Neural progenitor cell (in vitro differentiated cells): ENCODE data around the gene SPSB4.

Source experiments
- EZH2 ChIP-seq: fragments of 200-600 bp; sonication (generic); IDR thresholded peaks from 2 replicates; pipeline ENCODE4 v1.6.1; 2017; ENCODE audit warnings: antibody characterized with exemption, mild to moderate bottlenecking, moderate library complexity
- EZH2phosphoT487 ChIP-seq: fragments of 200-600 bp; sonication (generic); IDR thresholded peaks from 2 replicates; pipeline ENCODE4 v1.6.1; 2017; ENCODE audit warnings: antibody characterized with exemption
- TF ChIP-seq, protein P1 (sequence below): fragments of 200-600 bp; sonication (generic); IDR thresholded peaks from 2 replicates; pipeline ENCODE4 v1.5.1; 2017; ENCODE audit warnings: antibody characterized with exemption, mild to moderate bottlenecking

DNA sequence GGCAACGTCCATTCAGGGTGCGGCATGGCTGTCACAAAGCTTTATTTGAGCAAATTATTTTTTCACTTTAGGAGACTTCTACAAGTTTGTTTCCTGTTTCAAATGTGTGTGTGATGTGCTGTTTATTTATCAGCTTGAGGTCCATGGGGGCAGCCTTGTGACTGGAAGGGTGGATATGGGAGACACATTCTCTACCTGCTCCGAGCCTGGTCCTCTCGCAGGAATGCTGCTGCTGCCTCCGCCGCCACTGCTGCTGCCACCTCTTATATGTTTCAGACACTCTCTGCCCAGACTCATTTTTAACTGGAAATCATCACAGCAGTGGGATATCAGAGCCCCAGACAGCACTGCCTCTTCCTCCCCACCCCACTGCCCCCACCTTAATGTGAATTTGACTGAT, 97.0 kb downstream of the SPSB4 start:
- TF ChIP-seq, protein P1, sequence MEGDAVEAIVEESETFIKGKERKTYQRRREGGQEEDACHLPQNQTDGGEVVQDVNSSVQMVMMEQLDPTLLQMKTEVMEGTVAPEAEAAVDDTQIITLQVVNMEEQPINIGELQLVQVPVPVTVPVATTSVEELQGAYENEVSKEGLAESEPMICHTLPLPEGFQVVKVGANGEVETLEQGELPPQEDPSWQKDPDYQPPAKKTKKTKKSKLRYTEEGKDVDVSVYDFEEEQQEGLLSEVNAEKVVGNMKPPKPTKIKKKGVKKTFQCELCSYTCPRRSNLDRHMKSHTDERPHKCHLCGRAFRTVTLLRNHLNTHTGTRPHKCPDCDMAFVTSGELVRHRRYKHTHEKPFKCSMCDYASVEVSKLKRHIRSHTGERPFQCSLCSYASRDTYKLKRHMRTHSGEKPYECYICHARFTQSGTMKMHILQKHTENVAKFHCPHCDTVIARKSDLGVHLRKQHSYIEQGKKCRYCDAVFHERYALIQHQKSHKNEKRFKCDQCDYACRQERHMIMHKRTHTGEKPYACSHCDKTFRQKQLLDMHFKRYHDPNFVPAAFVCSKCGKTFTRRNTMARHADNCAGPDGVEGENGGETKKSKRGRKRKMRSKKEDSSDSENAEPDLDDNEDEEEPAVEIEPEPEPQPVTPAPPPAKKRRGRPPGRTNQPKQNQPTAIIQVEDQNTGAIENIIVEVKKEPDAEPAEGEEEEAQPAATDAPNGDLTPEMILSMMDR = no peak
- TF ChIP-seq EZH2phosphoT487 (no peak), EZH2 (no peak)
